Osteocyte (in vitro differentiated cells): ENCODE data around the gene KLHL18. TPM values are rescaled to one million over a fixed set of nuclear protein-coding genes. Genes with fewer than 3 reads are reported as not detected.
A peak's percentile ranks its signal among the peaks of the same experiment; 100 is the strongest.
"Not testable (repeated sequence)": the region's sequence is repeated elsewhere in the genome, so short reads cannot be mapped to it uniquely, and the experiment has no call there.

Experiments used
- DNase-seq: peaks from one replicate; pipeline ENCODE4 v3.0.0; 2021; ENCODE audit warnings: mixed read lengths; ENCODE audit not compliant: unreplicated experiment; ENCODE audit errors: extremely low spot score
- H3K27ac Mint-ChIP-seq: one replicate; pipeline ENCODE4 v1.8.0; 2021; ENCODE audit warnings: mild to moderate bottlenecking, mixed read lengths; ENCODE audit not compliant: unreplicated experiment
- H3K27me3 Mint-ChIP-seq: one replicate; pipeline ENCODE4 v1.8.0; 2021; ENCODE audit warnings: mixed read lengths; ENCODE audit not compliant: unreplicated experiment
- H3K36me3 Mint-ChIP-seq: one replicate; pipeline ENCODE4 v1.8.0; 2021; ENCODE audit warnings: mixed read lengths; ENCODE audit not compliant: unreplicated experiment
- H3K4me1 Mint-ChIP-seq: one replicate; pipeline ENCODE4 v1.8.0; 2021; ENCODE audit warnings: mixed read lengths; ENCODE audit not compliant: unreplicated experiment
- H3K4me3 Mint-ChIP-seq: one replicate; pipeline ENCODE4 v1.8.0; 2021; ENCODE audit warnings: mild to moderate bottlenecking, moderate library complexity, mixed read lengths; ENCODE audit not compliant: unreplicated experiment
- H3K9me3 Mint-ChIP-seq: one replicate; pipeline ENCODE4 v1.8.0; 2021; ENCODE audit warnings: mixed read lengths; ENCODE audit not compliant: unreplicated experiment
- total RNA-seq: library from RNA; stranded (reverse); gene quantifications from 2 replicates; pipeline ENCODE4 v1.2.1, GENCODE V29; 2021
- TF ChIP-seq, protein P1 (sequence below): fragments of 200-600 bp; sonication (generic); IDR thresholded peaks from 2 replicates; pipeline ENCODE4 v1.5.0; 2021; ENCODE audit warnings: antibody characterized with exemption, mild to moderate bottlenecking, moderate library complexity

The KLHL18 gene
- total RNA-seq, 1 donor from 2014 or later, result 29.1 TPM

DNA sequence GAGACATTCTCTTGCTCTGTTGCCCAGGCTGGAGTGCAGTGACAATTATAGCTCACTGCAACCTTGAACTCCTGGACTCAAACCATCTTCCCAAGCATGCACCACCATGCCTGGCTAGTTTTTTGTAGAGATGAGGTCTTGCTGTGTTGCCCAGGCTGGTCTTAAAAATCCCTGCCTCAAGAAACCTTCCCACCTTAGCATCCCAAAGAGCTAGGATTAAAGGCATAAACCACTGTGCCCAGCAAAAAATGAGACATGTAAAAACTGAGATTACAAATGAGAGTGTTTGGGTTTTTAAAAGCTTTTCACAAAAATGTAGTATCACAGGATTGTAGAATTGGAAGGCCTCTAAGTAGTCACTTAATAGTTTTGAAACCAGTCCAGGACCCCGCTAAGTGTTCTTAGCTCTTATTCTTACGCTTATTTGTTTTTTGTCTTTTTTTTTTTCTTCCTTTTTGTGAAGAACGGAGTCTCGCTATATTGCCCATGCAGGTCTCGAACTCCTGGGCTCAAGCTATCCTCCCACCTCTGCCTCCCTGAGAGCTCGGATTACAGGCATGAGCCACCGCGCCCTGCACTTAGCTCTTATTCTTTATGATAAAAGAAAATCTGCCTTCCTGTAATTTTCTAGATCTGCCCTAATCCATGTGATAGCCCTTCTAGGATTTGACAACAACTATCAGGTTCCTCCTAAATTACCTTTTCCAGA lies 31.5 kb downstream of the KLHL18 start:
- TF ChIP-seq, protein P1, sequence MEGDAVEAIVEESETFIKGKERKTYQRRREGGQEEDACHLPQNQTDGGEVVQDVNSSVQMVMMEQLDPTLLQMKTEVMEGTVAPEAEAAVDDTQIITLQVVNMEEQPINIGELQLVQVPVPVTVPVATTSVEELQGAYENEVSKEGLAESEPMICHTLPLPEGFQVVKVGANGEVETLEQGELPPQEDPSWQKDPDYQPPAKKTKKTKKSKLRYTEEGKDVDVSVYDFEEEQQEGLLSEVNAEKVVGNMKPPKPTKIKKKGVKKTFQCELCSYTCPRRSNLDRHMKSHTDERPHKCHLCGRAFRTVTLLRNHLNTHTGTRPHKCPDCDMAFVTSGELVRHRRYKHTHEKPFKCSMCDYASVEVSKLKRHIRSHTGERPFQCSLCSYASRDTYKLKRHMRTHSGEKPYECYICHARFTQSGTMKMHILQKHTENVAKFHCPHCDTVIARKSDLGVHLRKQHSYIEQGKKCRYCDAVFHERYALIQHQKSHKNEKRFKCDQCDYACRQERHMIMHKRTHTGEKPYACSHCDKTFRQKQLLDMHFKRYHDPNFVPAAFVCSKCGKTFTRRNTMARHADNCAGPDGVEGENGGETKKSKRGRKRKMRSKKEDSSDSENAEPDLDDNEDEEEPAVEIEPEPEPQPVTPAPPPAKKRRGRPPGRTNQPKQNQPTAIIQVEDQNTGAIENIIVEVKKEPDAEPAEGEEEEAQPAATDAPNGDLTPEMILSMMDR, result no peak
- H3K36me3 Mint-ChIP-seq, result no peaks in the 10 kb centered on the region

DNA sequence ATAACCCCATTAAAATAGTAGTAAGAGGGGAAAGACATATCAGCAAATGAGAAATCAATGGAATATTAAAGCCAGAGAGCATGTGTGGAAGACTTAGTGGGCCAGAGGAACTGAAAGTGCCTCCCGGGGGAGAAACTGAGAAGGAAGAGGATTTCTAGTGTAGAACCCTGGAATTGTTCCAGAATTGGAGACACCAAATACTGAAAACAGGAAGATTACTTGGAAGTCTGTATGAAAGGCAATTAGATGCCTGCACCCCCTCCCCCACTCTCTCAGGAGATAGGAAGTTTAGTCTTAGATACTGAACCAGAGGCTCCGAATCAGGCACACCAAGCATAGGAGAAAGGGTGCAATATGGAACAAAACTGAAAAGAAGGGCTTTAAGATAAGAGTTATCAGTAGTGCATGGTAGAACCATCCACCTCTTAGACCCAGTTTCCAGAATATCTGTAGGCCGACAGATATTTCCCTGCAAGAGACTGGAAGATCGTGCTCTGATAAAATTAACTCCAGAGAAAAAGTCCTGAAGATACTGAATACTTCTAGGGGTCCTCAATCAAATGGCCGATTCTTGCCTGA lies 32.4 kb downstream of the KLHL18 start:
- Mint-ChIP-seq H3K4me1 (peaks cover 27% of the 10 kb centered on the region), H3K4me3 (no peak overlapping the region), H3K9me3 (no peaks in the 10 kb centered on the region), H3K36me3 (no peaks in the 10 kb centered on the region), H3K27ac (no peak overlapping the region), H3K27me3 (no peaks in the 10 kb centered on the region)
- TF ChIP-seq, protein P1, result no peak
- DNase-seq, result no peak

More for the DNA sequence above, 31.5 kb downstream of the KLHL18 start:
- no peaks in the 10 kb centered on the region for H3K9me3 Mint-ChIP-seq
- H3K27me3 Mint-ChIP-seq, result no peaks in the 10 kb centered on the region
- no peak for DNase-seq
- H3K4me3 Mint-ChIP-seq, result no peak overlapping the region
- no peak overlapping the region for H3K27ac Mint-ChIP-seq
- peaks cover 25% of the 10 kb centered on the region for H3K4me1 Mint-ChIP-seq

DNA sequence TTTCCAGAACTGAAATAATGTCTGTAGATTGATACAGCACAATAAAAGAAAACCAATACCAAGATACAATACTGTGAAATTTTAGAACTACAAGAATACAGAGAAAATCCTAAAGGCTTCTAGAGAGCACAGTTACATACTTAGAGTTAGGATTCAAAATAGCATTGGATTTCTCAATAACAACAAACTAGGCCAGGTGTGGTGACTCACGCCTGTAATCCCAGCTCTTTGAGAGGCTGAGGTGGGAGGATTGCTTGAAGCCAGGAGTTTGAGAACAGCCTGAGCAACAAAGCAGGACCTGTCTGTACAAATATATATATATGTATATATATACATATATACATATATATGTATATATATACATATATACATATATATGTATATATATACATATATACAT lies 33.4 kb downstream of the KLHL18 start:
- peaks cover 27% of the 10 kb centered on the region for H3K4me1 Mint-ChIP-seq
- H3K4me3 Mint-ChIP-seq, H3K36me3 Mint-ChIP-seq, H3K27me3 Mint-ChIP-seq, H3K9me3 Mint-ChIP-seq, H3K27ac Mint-ChIP-seq, DNase-seq: not testable (repeated sequence)

DNA sequence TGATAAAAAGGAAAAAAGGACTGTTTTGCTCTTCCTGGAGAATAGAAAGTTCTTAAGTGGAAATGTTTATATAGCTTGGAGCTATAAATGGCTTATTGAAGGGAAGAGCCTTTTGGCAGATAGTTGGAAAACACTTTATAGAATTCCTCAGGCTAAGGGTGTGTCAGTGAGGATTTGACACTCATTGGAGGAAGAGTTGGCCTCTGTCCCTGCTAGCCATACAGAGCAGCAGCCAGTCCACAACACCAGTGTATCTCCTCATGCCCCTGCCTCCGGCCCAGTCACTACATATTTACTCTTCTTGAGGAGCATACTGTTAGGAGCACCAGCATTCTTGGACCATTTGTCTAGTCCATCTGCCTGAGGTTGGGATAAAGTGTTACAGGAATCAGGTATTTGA lies 36.2 kb downstream of the KLHL18 start:
- Mint-ChIP-seq H3K9me3 (no peaks in the 10 kb centered on the region), H3K27me3 (no peaks in the 10 kb centered on the region), H3K36me3 (peaks cover 13% of the 10 kb centered on the region), H3K27ac (peak overlapping the region; percentile 32), H3K4me1 (peaks cover 27% of the 10 kb centered on the region), H3K4me3 (no peak overlapping the region)
- TF ChIP-seq, protein P1, result no peak
- no peak for DNase-seq

DNA sequence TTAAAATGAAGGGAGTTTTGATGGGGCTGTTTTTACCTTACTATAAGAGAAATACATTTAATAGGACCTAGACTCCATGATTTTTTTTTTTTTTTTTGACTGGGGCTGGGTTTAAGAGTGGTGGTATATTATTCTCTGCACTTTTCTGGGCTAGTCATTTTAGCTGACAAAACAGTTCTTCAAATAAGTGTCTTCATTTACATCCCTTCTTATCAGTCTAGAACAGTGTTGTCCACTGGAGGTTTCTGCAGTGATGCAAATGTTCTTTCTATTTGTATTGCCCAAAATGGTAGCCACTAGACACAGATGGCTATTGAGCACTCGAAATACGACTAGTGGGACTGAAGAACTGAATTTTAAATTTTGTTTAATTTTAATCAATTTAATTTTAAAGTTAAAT lies 37.2 kb downstream of the KLHL18 start:
- no peak overlapping the region for H3K27ac Mint-ChIP-seq
- TF ChIP-seq, protein P1, result no peak
- no peaks in the 10 kb centered on the region for H3K9me3 Mint-ChIP-seq
- H3K4me3 Mint-ChIP-seq, result no peak overlapping the region
- no peaks in the 10 kb centered on the region for H3K27me3 Mint-ChIP-seq
- peaks cover 14% of the 10 kb centered on the region for H3K36me3 Mint-ChIP-seq
- H3K4me1 Mint-ChIP-seq, result peaks cover 19% of the 10 kb centered on the region
- no peak for DNase-seq
